ENCODE data around the gene OTUB1.

Gene OTUB1

DNA sequence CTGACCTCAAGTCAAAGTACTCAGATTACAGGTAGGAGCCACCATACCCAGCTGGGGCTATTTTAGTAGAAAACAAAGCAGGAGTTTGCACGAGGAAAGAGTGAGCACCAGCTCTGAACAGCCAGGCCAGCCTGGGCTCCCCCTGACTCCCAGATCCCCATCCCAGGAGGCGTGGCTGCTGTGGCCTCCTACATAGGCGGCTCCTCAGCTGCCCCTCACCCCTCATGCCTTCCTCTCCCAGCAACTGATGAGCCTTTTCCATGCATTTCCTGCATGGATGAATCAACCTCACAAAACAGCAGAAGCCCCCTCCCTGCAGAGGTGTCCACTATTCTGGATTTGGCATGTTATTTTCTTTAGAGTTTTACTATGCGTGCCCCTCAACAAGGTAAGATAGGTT, 39.0 kb downstream of the OTUB1 start:
- DNase-seq (ENCODE audit: low read depth), result no peak
- TF ChIP-seq CTCF (conservative IDR thresholded peaks at IDR 0.05; ENCODE audit: low read depth, low read length), result no peak
- H3K4me3 ChIP-seq (ENCODE audit: low read depth, low read length), result no peak overlapping the region

GRCh38 chr11:64026575-64027205, 40.5 kb downstream of the OTUB1 start:
- DNase-seq (ENCODE audit: low read depth), result no peak
- TF ChIP-seq CTCF (conservative IDR thresholded peaks at IDR 0.05; ENCODE audit: low read depth, low read length), result no peak

GRCh38 chr11:64027651-64028397, 41.6 kb downstream of the OTUB1 start:
- no peak for DNase-seq (ENCODE audit: low read depth)
- TF ChIP-seq CTCF (conservative IDR thresholded peaks at IDR 0.05; ENCODE audit: low read depth, low read length), result no peak
- no peak overlapping the region for H3K4me3 ChIP-seq (ENCODE audit: low read depth, low read length)

More at GRCh38 chr11:64026575-64027205, 40.5 kb downstream of the OTUB1 start:
- no peak overlapping the region for H3K4me3 ChIP-seq (ENCODE audit: low read depth, low read length)

DNA sequence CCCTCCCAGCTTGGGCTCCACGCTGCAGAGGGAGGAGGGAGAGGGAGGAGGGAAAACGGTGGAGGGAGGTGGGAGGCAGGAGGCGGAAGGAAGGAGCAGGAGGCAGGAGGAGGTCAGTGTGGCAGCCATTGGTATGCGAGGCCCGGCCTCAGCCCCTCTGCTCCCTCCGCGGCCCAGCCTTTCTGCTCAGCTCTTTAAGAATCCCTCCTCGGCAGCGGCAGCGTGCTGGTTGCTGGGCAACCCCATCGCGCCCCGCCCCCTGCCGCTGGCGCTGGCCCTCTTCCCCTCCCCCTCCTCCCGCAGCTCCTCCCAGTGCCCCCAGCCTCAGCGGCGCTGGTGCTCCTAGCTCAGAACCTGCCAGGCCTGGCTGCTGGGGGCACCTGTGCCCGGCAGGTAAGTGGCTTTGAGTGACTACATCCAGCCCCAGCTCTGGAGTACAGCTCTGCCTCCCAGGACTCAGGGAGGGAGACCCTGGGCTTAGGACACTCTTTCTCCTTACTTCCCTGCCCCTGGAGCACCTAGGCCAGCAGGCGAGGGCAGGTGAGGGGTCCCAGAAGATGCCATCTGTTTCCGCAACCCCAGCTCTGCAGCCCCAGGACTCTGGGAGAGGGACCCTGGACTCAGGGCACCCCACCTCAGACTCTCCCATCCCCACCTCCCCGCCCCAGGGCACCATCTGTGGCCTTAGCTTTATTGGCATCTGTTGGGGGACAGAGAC, 42.3 kb downstream of the OTUB1 start:
- H3K4me3 ChIP-seq (ENCODE audit: low read depth, low read length), result no peak overlapping the region
- TF ChIP-seq CTCF (conservative IDR thresholded peaks at IDR 0.05; ENCODE audit: low read depth, low read length), result no peak
- peak; percentile 47 for DNase-seq (ENCODE audit: low read depth)

GRCh38 chr11:64029773-64030172, 43.5 kb downstream of the OTUB1 start:
- no peak overlapping the region for H3K4me3 ChIP-seq (ENCODE audit: low read depth, low read length)
- TF ChIP-seq CTCF (conservative IDR thresholded peaks at IDR 0.05; ENCODE audit: low read depth, low read length), result no peak
- no peak for DNase-seq (ENCODE audit: low read depth)

GRCh38 chr11:64031001-64031400, 44.8 kb downstream of the OTUB1 start:
- no peak for TF ChIP-seq CTCF (conservative IDR thresholded peaks at IDR 0.05; ENCODE audit: low read depth, low read length)
- no peak for DNase-seq (ENCODE audit: low read depth)
- H3K4me3 ChIP-seq (ENCODE audit: low read depth, low read length), result no peak overlapping the region
